Stimulated activated CD4-positive, alpha-beta T cell treated with anti-CD3 and anti-CD28 coated beads, Interleukin-2, amount 100 ng/mL, for 24 hours (primary cell): ENCODE data around the gene RTP2.

Source experiments
- DNase-seq, 2 donors: peaks; one replicate each; pipeline ENCODE4 v3.0.0-alpha.2; 2020

RTP2 gene, protein sequence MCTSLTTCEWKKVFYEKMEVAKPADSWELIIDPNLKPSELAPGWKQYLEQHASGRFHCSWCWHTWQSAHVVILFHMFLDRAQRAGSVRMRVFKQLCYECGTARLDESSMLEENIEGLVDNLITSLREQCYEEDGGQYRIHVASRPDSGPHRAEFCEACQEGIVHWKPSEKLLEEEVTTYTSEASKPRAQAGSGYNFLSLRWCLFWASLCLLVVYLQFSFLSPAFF

DNA sequence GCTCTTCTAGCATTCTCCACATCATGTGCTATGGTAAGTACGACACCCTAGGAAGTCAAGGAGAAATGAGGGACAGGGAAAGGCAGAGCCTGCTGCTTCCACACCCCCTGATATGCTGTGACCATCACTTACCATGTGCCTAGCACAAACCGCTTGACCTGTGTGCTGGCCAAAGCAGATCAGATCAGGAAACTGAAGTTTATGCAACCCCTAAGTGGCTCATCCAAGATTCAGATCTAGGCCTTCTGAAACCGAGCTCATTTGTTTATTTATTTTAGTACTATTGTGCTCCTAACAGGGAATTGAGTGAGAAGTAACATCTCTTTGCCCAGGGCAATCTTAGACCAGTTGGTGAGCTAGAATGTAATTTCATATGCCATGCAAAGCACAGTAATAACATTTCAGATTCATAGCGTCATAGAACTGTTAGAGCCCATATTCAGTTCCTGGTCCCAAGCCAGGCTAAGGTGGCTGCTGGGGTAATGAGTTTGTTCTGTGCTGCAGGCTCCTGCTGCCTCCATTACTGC, at the start of gene RTP2:
Gene RTP2, minus strand, starts transcription at position 51 of the 527 bp plus-strand sequence. CDS start 429 bp downstream, outside the sequence.
- DNase-seq: no peak

DNA sequence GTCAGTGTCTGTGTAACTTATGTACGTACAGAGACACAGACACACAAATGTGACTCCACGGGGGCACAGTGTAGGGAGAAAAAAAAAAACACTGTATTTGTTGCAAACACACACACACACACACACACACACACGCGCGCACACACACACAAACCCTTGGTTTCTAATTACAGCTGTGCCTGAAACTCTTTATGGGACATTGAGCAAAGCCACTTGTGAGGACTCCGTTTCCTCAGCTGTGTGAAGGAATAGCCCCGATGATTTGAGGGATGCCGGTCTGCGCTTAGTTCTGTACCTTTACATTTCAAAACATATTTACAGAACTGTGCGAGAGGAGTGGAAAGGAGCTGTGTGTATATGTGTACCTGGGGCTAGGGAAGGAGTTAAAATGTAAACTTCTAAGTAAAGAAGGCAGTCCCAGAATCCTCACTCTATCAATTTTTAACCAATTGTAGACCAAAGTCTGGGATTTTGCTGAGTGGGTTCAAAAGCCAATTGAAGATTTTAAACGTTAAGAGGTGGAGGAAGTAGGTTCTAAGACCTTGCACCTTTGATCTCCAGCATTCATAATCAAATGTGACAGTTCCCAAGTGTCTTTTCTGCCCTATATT, 48.3 kb upstream of the RTP2 start:
- DNase-seq: no peak

- DNase-seq: no peak
Observed at GRCh38 chr3:187750006-187750512, 47.7 kb upstream of the RTP2 start.

DNA sequence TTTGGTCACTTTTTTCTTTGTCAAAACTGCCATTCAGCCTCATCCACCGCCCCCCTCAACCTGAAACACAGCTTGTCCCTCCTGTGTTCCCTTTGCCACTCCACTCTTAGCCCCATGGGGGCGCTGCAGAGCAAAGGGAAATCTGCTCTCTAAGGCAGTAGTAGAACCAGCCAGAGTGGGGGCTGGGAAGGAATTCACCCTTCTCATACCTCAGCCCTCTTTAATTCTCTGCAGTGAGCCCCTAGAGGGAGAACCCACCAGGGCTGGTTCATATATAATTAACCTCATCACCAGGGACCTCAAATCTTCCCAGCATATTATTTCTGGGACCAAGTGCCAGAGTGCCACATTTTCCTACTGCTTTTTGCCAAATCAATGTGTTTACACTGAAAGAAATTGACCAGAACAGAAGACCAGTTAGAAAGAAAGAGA, 45.7 kb upstream of the RTP2 start:
- DNase-seq: peak; percentile 93 to 95

DNA sequence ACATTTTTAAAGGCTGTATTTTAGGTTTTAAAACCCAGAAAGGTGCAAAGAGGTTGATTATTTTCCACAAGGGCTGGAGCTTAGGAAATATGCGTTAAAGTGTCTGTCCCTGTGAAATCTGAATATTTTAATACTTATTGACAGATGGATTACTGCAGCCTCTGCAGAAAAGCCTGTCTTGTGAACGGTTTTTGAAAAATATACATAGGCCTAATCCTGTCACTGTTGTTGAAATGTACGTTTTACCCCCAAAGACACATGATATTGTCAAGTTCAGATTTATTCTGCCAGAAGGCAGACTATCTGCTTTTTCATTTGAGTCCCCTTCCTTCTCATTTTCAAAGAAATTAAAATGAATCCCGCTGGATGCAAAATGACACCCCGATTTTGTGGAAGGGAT, 45.1 kb upstream of the RTP2 start:
- no peak for DNase-seq

GRCh38 chr3:187746442-187747281, 44.3 kb upstream of the RTP2 start:
- DNase-seq: peak; percentile 15 to 27

DNA sequence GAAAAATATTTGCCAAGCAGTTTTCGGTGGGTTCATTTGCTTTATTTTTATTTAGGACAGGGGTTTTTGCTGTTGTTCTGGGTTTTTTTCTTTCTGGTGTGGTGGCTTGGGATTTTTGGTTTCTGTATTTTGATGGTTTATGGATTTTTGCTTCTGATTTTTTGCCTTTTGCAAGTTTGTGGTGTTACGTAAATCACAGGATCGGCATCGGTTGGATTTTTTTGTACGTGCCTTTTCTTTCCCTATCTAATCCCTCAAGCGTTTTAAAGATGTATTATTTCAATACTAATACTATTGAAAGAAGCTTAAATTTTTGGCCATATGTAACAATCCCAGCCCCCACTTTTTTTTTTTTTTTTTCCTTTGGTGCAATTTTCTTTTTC, 43.7 kb upstream of the RTP2 start:
- no peak for DNase-seq

DNA sequence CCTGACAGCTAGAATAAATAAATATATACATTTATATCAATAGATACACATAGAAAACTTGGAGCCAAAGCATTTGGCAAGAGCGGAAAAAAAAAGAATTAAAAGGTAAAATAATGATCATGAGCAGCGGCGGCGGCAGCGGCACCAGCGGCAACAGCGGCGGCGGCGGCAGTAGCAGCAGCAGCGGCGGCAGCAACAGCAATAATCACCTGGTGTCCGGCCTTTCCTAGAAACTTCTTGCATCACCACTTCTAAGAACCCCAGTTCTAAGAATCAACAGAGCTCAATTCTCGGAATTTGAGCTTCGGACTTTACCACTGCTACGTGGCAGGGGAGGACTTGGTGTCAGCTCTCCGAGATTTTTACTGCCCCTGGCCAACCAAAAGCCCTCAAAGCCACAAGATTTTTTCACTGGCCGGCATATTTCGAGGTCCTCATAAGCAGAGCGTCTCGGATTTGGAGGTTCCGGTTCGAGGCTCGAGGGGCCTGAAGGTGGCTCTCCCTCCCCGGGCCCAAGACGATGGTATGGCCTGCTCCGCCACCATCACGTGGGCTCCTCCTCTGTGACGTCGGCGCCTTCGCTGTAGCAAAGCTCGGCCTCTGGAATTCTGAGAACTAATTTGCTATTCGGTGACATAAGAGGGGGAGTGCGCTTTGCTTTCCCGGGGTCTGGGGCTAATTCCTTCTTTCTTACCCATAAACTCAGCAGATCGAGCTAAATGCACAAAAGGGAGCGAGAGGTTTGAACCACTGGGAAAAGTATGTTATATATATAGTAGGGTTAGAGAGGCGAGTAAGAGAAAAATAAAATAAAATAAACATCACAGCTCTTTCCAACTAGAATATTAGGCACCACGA, 43.1 kb upstream of the RTP2 start, which contains the start of gene BCL6:
Gene BCL6, minus strand, starts transcription at position 268 of the 858 bp plus-strand sequence. CDS start 11,775 bp downstream, outside the sequence.
- peak; percentile 84 to 86 for DNase-seq

GRCh38 chr3:187744169-187745151, 42.1 kb upstream of the RTP2 start:
- DNase-seq: peak; percentile 53 to 59

- DNase-seq: peak; percentile 69 to 72
Observed at GRCh38 chr3:187743195-187744141, 41.1 kb upstream of the RTP2 start.

DNA sequence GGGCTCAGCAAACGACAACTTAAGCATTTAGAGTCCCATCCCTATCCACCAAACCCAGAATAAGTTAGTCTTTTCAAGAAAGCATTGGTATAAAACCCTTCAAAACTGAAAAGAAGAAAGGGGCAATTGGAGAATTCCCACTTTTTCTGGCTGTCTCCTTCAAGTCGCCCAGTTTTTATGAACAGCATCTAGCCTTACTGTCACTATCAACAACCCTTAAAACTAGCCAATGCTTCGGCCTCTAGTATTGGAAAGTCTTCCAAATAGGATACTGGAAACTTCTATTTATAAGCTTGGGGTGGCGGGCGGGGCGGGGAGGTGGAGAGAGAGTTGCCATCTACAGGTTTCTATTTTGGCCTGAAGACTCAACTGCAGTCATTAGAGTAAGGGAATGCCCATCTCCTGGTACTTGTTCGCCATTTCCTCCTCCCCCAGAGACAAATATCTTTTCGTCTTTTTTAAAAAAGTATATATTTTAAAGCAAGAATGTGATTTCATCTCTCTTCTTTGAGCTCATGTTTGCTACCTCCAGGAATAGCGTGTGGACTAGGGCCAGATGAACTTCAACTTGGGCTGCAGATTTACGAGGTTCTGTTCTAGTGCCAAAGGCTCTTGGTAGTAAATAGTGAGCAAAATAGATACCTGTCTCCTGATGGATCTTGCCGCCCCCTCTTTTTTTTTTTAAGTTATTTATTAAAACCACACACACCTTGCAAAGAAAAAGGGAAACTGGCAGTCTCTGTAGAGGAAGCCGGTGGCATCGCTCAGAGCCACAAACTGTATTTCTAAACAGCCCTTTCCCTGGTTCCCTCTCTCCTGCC, 40.2 kb upstream of the RTP2 start:
- peak; percentile 19 to 34 for DNase-seq

DNA sequence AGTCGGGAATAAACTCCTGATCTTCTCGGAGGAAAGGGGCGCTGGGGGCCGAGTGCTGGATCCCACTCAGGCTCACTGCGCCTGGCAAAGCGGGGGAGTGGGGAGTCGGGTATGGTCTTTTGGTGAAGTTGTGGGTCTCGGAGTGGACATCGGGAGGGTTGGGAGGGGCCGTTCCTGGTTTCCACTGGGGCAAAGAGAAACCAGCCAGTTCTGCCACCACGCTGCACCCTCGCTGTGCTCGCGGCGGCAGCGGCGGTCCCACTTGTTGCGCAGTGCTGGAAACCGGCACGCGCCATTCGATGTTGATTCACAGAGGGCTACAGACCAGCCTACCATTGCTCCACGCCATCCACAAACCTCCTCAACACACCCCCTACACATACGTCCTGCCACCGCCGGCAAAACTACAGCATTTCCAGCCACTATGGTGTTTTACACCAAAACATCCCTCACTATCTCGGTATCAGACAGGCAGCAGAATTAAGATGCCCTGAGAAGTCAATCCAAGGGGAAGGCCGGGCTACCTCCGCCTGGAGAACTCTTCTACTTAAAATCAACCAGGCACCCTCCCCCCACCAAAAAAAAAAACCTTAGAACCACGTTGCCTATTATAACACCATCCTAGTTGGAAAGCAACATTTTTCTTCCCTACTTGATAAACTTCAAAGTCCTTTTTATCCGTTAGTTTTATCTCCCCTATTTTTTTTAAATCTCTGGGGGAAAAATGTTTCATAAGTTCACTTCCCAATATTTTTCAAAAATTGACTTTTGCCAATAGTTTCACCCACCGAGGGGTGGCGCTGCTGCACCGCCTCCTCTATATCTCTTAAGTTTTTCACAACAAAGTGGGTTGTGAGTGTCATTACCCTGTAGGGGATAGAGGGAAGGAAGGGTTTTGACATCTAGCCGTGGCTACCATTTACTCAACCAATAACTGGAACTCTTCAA, 39.3 kb upstream of the RTP2 start:
- DNase-seq: peak; percentile 83 to 84

GRCh38 chr3:187740421-187741399, 38.4 kb upstream of the RTP2 start:
- peak; percentile 79 for DNase-seq

GRCh38 chr3:187739561-187740332, 37.4 kb upstream of the RTP2 start:
- DNase-seq: peak; percentile 80 to 82

- DNase-seq: peak; percentile 39 to 49
Observed at GRCh38 chr3:187739094-187739560, 36.8 kb upstream of the RTP2 start.
